Measurements from ENCODE around the gene PFDN2.

DNA sequence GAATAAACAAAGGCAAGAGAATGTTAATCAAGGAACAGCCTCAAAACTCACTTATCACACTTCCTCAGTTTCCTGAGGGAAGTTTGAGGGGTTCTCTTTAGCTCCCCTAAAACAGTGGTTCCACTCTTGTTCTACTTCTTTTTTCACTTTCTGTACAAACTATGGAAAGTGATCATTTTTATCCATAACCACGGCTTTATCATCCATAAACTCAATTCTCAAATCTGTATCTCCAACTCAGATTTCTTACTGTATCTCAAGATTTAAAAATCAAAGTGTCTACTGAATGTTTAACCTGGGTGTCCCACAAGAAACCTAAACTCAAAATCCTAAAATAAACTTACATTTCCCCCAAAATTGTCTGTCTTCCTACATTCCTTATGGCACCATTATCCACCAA, 3.9 kb downstream of the PFDN2 start:
- TF ChIP-seq, protein P1, sequence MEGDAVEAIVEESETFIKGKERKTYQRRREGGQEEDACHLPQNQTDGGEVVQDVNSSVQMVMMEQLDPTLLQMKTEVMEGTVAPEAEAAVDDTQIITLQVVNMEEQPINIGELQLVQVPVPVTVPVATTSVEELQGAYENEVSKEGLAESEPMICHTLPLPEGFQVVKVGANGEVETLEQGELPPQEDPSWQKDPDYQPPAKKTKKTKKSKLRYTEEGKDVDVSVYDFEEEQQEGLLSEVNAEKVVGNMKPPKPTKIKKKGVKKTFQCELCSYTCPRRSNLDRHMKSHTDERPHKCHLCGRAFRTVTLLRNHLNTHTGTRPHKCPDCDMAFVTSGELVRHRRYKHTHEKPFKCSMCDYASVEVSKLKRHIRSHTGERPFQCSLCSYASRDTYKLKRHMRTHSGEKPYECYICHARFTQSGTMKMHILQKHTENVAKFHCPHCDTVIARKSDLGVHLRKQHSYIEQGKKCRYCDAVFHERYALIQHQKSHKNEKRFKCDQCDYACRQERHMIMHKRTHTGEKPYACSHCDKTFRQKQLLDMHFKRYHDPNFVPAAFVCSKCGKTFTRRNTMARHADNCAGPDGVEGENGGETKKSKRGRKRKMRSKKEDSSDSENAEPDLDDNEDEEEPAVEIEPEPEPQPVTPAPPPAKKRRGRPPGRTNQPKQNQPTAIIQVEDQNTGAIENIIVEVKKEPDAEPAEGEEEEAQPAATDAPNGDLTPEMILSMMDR (IDR thresholded peaks at IDR 0.05): no peak
- no peak for TF ChIP-seq POLR2A (IDR thresholded peaks at IDR 0.05)

Measured in adrenal gland (tissue), 5 donors.